ENCODE results near the gene CD4.
"Not testable (repeated sequence)": the region's sequence is repeated elsewhere in the genome, so short reads cannot be mapped to it uniquely, and the experiment has no call there.

Gene CD4

DNA sequence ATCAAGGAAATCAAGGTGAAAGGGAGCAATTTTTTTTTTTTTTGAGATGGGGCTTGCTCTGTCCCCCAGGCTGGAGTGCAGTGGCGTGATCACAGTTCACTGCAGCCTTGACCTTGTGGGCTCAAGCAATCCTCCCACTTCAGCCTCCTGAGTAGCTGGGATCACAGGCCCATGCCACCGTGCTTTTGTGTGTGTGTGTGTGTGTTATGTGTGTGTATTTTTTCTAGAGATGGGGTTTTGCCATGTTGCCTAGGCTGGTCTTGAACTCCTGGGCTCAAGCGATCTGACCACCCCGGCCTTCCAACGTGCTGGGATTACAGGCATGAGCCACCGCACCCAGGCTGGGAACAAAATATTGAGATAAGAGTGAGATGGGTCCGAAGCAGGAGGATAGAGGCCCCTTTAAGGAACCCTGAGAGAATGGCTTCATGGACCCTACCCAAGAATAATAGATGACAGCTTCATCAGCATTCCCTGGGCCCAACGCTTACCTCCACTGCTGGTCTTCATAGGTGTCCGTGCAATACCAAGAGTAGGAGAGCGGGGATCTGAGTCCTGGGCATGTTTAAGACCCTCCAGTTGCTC lies 60.7 kb downstream of the CD4 start:
- DNase-seq = no peak

DNA sequence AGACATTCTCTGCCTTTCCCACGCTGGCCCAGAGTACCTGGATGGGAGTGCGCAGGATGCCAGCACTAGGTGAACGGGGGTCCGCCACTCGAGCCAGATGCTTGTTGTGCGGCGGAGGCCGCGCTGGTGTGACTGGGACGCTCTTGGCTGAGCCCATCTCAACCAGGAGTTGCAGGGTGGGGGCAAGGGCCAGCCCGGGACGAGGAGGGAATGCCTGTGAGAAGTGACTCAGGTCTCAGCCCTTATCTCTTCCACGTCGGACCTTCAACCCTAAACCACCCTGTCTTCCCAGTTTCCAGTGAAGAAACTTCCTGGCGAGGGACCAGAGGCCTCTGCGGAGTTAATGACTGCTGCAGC lies 61.4 kb downstream of the CD4 start:
- no peak for DNase-seq

DNA sequence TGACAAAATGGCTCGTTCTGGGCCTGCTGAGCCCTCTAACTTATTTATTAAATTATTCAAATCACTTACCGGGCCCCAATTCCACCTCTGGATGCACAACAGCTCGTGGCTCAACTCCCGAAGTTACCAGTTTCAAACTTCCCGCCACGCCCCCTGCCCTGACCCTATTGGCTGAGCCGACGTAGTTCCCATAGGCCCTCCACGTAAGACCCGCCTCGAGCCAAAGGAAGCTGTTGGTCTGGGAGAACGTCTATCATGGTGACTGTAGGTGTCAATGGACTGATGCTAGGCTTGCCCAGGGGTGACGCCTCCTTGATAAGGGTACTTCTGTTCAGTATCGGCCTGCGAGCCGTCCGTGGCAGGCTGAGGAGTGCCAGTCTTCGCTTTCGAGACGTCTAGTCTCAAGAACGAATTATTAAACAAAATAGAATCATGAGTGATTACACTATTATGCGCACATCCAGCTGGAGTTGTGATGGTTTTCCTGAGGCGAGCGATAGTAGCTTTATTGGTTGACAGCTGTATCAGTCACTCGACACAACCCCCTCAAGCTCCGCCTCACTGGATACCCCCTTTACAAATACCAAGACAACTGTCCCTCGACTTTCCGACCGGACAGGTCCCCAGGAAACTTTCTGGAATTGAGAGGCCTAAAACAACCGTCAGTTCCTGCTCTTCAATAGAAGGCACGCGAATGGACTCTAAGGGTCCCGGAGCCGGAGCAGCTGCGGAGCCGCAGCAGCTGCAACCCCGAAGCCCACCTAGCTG lies 62.0 kb downstream of the CD4 start, which contains the start of gene CDCA3:
Gene CDCA3, minus strand, starts transcription at position 134 of the 768 bp plus-strand sequence. CDS start 334 bp downstream, outside the sequence.
- DNase-seq = peak; percentile 100

DNA sequence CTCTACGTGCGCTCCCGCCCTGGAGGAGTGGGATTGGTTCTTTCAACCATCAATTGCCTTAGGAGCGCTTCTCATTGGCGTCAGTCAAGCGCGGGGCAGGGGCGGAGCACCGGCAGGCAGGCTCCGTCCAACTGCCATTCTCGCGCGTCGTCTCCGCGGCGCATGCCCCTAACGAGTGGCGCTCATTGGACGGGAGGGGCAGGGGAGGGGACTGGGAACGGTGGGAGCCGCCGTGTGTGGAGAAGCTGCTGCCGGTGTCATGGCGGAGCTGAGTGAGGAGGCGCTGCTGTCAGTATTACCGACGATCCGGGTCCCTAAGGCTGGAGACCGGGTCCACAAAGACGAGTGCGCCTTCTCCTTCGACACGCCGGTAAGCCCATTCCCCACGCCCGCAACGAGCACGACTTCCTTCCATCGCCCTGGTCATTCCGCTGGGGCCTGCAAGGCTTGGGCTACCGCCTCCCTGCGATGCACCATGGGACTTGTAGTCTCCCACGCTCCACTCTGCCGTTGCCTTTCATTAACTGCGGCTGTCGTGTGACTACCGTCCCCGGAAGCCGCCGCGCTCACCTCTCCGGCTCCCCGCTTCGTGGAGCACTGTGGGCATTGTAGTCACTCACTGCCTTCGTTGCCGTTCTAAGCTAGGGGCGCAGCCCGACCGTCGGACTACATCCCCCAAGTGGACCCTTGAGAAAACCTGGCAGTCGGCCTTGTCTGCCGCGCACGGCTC lies 62.8 kb downstream of the CD4 start, which contains the start of gene USP5:
Gene USP5, plus strand, starts transcription at position 230 of the 730 bp plus-strand sequence. Its CDS starts 30 bp downstream, at position 260.
- DNase-seq = peak; percentile 98

DNA sequence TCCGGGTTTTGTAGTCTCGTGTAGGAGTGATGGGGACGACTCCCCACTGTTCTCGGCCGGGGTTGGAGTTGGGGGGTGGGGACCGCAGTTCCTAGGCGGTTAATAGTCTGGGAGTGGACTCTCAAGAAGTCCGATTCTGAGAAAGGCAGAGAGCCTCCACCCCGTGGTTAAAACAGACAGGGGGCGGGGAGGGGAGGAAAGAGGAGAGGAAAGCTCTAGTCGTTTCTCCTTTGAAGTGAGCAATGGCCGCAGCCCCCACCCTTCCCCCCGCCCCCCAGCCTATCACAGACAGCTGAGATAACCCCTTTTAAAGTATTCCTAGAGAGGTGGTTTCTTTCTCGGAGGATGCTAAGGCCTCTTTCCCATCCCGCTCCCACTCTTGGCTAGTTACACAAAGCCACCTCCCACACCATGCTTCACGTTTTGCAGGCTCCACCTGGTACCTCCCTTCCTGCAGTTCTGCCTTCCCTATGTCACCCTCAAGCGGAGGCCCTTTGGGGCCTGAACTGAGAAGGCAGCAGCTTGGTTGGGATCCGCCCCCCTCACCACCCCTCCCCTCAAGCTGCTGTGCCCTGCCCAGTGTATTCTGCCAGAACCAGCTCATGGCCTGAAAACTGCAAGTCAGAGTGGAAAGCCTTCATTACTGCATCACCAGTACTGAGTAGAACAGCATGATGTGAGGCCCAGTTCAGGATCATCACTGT lies 63.5 kb downstream of the CD4 start:
- DNase-seq = no peak

DNA sequence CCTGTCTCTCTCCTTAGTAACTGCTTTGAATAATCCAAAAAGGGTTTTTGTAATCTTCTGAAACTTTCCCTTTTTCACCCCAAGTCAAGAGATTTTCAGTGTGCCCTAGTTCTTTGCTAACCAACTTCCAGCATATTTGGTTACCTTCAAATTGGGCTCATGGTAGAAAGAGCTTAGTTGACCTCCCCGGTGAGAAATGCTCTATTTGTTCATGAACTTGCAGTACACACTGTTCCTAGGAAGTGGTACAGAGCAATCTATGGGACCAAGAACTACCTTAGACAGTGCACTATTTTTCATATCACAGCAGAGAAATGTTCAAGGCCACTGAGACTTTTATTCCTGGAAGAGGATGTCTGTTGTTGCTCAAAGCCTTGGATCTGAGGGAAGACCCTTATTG lies 64.3 kb downstream of the CD4 start:
- no peak for DNase-seq

DNA sequence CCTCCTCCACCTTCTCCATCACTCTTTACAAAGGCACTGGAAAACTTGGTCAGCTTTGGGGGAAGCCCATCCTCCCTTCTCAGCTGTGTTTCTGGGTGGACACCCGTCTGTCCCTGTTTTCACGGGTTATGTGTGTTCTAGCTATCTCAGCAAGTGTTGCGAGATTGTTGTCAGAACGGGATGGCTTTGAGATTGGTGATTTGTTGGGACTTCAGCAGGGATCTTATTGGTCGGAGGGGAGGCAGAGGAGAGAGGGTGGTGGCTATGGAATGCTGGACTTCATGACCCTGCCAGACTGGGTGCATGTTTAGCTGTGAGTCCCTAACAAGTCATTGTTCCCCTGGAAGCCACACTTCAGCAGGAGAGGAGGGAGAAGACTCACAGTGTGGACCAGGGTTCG lies 64.7 kb downstream of the CD4 start:
- DNase-seq = no peak

DNA sequence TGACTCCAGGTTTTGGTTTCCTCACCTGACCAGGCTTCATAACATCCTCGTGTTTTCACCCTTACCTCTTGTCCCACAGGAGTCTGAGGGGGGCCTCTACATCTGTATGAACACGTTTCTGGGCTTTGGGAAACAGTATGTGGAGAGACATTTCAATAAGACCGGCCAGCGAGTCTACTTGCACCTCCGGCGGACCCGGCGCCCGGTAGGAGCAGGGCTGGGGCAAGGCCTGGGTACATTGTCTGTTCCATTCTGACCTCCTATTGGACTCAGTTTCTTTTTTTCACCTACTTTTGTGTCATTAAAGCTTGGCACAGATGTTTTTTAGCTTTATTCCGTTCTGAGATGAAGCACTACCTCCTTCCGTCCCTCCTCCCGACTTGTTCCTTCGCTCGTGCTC lies 66.0 kb downstream of the CD4 start:
- no peak for DNase-seq

DNA sequence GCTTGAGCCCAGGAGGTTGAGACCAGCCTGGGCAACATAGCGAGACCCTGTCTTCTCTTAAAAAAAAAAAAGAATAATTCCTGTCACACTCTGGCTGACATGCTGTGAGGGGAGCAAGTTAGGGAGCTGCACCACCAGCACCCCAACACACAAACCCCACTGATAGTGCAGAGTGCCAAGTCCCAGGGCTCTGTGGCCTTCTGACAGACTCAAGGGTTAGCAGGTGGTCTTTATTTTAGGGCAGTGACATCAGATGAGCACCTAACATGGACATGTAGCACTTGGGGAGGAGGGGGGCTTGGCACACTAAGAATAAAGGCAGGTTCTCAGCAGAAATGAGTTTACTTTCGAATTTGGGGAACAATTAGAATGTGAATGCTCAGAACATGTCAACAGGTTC lies 69.5 kb downstream of the CD4 start:
- DNase-seq = no peak

DNA sequence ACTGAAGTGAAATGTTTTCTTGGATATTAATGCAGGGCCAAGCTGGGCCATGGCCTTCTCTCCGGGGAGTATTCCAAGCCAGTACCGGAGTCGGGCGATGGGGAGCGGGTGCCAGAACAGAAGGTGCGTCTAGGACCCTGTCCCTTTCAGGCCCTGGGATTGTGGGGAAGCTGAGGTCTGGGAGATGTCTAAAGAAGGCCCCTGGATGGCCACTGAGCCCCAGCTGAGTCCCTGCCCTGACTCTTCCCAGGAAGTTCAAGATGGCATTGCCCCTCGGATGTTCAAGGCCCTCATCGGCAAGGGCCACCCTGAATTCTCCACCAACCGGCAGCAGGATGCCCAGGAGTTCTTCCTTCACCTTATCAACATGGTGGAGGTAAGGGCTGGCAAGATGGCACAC lies 70.8 kb downstream of the CD4 start:
- DNase-seq = no peak

DNA sequence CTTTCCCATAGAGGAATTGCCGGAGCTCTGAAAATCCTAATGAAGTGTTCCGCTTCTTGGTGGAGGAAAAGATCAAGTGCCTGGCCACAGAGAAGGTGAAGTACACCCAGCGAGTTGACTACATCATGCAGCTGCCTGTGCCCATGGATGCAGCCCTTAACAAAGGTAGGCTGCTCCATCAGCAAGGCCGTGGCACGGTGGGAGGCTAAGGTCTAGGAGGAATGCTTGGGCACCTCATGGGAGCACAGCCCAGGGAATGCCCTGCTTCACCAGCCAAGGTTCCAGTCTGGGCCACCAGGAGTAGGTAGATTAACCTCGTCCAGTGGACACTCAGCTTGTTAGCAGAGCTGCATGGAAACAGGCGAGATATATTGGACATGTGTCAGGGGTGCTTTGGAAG lies 71.6 kb downstream of the CD4 start:
- DNase-seq = no peak

DNA sequence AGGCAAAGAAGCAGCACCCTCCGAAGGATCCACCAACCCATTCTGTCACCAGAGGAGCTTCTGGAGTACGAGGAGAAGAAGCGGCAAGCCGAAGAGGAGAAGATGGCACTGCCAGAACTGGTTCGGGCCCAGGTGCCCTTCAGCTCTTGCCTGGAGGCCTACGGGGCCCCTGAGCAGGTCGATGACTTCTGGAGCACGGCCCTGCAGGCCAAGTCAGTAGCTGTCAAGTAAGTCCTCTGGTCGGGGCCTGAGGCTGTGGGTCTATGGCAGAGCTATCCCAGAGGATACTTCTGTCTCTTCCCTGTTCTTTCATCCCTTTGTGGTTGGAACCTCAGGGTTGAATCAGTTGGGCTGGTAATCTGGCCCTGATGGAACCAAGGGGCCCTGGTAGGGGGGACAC lies 72.1 kb downstream of the CD4 start:
- DNase-seq = no peak

DNA sequence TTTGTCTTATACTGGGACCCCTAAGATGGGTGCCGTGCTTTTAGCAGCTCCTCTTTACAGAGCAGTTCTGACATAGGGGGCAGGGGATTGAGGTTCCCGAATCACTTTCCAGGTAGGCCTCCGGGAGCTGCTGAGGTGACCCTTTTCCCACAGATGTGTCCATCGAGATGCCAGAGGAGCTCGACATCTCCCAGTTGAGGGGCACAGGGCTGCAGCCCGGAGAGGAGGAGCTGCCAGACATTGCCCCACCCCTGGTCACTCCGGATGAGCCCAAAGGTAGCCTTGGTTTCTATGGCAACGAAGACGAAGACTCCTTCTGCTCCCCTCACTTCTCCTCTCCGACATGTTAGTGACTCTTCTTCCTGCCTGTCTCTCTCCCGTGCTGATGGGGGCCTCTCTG lies 73.7 kb downstream of the CD4 start:
- DNase-seq = no peak

DNA sequence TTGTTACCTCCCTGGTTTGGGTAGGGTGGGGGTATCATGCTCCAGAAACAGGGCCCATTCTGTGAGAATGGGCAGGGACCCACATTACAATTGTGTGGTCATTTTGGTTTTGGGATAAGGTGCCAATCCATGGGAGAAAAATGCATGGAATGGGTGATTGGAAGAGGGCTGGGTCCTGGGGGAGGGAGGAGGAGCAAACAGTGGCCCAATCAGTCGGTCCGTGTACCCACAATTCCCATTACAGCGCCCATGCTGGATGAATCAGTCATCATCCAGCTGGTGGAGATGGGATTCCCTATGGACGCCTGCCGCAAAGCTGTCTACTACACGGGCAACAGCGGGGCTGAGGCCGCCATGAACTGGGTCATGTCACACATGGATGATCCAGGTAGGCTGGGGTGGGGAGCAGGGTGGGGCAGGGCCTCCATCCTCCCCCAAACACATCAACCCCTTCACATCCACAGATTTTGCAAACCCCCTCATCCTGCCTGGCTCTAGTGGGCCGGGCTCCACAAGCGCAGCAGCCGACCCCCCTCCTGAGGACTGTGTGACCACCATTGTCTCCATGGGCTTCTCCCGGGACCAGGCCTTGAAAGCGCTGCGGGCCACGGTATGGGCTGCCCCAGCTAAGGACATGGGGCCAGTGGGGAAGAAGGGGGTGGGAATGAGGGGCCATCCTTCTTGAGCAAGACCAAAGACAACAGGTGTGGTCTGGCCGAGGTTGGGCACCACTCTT lies 74.4 kb downstream of the CD4 start:
- DNase-seq = no peak

DNA sequence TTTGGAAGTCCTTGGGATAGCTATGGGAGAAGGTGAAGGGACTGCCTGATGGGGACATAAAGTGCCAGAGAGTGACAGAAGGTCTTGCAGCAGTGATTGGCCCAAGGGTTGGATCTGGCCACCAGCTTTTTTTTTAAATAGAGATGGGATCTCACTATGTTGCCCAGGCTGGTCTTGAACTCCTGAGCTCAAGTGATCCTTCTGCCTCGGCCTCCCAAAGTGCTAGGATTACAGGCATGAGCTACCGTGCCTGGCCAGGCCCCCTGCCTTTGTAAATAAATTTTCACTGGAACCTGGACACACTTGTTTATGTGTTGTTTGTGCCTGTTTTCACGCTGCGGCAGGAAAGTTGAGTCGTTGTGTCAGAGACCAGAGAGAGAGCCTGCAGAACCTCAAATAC lies 76.0 kb downstream of the CD4 start:
- DNase-seq = not testable (repeated sequence)

DNA sequence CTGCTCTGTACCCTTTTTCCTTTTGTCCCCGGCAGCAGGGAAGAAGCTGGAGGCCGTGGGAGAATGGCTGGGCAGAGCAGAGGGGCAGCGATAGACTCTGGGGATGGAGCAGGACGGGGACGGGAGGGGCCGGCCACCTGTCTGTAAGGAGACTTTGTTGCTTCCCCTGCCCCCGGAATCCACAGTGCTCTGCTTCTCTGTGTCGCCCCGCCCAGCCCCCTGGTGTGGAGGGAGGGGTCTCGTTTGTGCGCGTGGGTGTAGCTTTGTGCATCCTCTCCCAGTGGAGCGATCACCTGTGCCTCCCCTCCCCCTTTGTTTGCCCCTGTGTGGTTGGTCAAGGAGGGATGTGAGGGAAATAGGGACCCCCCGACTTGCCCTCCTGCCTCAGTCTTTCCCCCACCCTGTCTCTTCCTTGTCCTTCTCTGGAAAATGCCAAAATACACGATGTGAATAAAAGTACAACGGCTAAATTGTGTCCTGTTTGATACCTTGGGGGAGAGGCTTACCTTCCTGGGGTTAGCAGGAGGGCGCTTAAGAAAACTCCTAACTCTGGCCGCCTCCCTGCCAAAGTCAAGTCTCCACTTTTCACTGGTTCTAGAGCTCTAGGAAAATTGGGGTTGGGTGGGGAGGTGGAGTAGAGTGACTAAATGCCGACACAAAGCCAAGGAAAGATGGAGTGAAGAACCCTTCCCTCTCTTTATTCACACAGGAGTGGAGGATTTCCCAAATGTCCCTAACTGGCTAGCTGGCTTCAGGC lies 77.0 kb downstream of the CD4 start:
- DNase-seq = no peak

DNA sequence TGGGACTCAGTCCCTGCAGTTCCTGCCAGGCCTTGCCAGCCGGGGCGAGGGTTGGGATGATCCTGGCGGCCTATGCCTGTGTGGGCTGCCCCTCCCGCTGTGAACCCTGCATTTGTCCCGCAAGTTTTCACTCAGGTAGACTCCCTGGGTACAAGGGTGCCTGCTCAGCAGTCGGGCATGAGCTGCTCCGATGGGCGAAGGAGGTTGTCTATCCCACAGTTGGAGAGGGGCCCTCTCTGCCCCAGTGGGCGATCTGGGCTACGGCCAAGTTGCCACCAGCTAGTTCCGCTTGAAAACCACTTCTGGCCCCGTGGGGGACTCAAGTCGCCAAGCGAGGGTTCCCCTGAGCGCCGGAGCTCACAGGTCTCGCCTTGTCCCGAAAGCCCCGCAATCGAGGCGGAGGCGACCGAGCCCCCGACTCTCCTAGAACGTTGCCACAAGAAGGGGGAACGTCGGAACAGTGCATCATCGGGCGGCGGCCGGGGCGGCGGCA lies 77.6 kb downstream of the CD4 start:
- no peak for DNase-seq

DNA sequence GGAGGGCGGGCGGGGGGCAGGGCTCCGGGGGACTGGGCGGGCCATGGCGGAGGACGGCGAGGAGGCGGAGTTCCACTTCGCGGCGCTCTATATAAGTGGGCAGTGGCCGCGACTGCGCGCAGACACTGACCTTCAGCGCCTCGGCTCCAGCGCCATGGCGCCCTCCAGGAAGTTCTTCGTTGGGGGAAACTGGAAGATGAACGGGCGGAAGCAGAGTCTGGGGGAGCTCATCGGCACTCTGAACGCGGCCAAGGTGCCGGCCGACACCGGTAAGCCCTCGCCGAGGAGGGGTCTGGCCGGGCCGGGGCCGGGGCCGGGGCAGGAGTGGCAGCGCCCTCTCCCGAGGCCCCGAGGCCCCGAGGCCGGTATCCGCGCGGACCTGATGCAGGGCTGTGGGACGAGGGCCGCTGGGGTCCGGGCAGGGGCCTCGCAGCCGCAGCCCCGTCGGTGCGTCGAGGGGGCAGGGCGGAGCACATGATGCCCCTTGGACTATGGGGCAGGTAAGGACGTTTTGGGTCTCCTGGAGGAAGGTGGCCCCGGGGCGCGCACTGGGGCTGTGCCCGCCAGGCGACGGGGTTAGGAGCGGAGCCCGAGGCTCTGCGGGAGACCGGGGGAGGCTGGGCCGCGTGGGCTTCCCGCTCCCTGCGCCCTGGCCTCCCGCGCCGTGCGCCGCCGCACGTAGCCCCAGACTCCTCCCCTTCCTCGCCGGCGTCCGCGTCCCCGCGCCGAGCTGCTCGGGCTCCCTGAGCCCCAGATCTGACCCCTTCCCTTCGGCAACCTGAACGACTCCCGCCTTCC lies 78.3 kb downstream of the CD4 start, which contains the start of gene TPI1:
Gene TPI1, plus strand, starts transcription at position 119 of the 798 bp plus-strand sequence. Its CDS starts 36 bp downstream, at position 155.
- DNase-seq = no peak

DNA sequence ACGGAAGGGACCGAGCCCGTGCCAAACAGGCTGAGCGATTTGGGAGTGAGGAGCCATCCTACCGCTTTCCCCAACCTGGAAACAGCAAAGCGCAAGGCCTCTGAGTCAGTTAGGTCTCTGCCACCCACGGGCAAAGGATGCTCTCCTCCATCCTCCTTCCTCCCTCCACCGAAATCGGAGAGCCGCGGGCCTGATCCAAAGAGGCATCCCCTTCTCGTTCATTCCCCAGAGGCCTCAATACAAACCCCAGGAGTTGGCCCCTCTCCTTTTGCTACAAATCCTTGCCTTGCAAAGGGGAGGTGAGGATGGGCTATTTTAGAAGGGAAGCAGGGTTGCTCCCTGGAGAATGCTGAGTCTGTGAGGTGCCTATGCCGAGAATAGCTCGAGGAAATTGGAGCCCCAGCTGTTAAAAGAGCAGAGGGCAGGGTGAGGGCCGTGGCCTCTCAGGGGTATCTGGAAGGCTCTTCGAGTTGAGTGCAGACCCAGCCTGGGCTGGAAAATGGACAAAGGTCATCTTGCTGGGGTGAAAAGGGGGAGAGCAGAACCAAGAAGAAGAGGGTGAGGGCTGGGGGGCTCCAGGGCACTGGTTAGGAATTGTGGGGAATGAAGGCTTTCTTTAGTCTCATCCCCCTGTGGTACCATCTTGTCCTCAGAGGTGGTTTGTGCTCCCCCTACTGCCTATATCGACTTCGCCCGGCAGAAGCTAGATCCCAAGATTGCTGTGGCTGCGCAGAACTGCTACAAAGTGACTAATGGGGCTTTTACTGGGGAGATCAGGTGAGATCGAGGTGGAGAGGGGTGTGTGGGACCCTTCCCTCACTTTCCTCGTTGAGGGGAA lies 79.1 kb downstream of the CD4 start:
- no peak for DNase-seq
